ENCODE results near the gene VSTM2L. TPM values are rescaled to one million over a fixed set of nuclear protein-coding genes. Genes with fewer than 3 reads are reported as not detected.

The VSTM2L gene
- total and polyA plus RNA-seq, 8 donors = 1.1 to 10.1 (median 2.8) TPM

DNA sequence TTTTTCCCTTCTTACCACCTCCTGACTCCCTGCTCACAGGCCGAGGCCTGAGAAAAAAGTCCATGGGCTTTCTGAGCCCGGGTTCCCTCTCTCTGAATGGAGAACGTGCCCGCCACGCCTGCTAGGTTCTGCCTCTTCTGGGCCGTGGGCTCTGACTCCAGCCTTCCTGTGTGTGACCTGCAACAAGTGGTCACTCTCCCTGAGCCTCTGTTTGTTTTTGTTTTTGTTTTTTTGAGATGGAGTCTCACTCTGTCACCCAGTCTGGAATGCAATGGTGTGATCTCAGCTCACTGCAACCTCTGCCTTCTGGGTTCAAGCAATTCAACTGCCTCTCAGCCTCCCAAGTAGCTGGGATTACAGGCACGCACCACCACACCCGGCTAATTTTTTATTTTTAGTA, 17.9 kb upstream of the VSTM2L start:
- no peak for ATAC-seq
- TF ChIP-seq, protein P1, sequence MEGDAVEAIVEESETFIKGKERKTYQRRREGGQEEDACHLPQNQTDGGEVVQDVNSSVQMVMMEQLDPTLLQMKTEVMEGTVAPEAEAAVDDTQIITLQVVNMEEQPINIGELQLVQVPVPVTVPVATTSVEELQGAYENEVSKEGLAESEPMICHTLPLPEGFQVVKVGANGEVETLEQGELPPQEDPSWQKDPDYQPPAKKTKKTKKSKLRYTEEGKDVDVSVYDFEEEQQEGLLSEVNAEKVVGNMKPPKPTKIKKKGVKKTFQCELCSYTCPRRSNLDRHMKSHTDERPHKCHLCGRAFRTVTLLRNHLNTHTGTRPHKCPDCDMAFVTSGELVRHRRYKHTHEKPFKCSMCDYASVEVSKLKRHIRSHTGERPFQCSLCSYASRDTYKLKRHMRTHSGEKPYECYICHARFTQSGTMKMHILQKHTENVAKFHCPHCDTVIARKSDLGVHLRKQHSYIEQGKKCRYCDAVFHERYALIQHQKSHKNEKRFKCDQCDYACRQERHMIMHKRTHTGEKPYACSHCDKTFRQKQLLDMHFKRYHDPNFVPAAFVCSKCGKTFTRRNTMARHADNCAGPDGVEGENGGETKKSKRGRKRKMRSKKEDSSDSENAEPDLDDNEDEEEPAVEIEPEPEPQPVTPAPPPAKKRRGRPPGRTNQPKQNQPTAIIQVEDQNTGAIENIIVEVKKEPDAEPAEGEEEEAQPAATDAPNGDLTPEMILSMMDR (IDR thresholded peaks at IDR 0.05) = no peak
- 89 to 97% methylated on average over 8 of the region's 8 CpGs for WGBS, 2 donors
- H3K4me3 ChIP-seq = no peak overlapping the region
- no peak overlapping the region for H3K27ac ChIP-seq
- intact Hi-C loops (cut with DNase I) = no loop called here
- no peak for DNase-seq
- H3K36me3 ChIP-seq = no peaks in the 10 kb centered on the region
- FAIRE-seq = no peak
- no peaks in the 10 kb centered on the region for H3K9me3 ChIP-seq
- H3K27me3 ChIP-seq = no peaks in the 10 kb centered on the region
- H3K4me1 ChIP-seq = no peaks in the 10 kb centered on the region

DNA sequence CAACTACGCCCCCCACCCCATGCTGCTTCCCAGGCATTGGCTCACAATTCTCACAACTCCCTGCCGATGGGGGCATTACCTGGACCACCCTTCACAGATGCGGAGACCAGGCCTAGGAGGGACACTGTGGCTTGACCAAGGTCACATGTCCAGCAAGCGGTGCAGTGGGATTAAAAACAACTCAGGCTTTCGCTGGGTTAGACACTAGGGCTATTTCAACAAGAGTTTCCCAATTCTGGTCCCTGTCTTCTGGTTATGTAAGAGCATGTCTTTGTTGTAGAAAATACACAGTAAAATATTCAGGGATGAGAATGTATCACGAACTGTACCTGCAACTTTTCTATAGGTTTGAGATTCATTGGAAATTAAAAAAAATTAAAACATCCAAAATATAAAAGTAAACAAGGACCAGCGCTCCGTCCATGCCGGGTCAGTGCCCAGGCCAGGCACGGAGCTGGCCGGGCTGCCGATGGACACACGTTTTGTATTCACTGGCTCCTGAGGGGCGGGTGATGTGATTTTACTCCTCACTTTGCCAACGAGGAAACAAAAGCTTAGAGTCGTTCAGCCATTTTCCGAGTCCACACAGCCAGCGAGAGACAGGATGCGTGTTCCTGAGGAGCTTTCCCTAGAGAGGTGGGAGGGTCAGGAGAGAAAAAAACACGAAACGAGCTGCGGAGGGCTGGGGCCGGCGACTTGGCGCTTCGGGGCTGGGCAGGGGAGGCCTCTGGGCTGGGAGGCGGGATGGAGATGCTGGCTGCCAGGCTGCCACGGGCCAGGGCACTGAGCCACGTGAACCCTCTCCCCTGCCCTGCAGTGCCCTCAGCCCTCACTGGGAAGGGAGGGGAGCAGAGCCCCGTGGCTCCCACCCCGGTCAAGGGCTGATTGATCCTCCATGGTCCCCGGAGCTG, 17.1 kb upstream of the VSTM2L start:
- H3K27me3 ChIP-seq = no peaks in the 10 kb centered on the region
- TF ChIP-seq, protein P1 (IDR thresholded peaks at IDR 0.05) = no peak
- DNase-seq = no peak
- WGBS, 2 donors = 59 to 64% methylated on average over 32 of the region's 32 CpGs
- no peak for ATAC-seq
- no peak overlapping the region for H3K4me3 ChIP-seq
- H3K9me3 ChIP-seq = no peaks in the 10 kb centered on the region
- H3K4me1 ChIP-seq = no peaks in the 10 kb centered on the region
- no peak for FAIRE-seq
- intact Hi-C loops (cut with DNase I) = no loop called here
- H3K27ac ChIP-seq = no peak overlapping the region
- no peaks in the 10 kb centered on the region for H3K36me3 ChIP-seq

DNA sequence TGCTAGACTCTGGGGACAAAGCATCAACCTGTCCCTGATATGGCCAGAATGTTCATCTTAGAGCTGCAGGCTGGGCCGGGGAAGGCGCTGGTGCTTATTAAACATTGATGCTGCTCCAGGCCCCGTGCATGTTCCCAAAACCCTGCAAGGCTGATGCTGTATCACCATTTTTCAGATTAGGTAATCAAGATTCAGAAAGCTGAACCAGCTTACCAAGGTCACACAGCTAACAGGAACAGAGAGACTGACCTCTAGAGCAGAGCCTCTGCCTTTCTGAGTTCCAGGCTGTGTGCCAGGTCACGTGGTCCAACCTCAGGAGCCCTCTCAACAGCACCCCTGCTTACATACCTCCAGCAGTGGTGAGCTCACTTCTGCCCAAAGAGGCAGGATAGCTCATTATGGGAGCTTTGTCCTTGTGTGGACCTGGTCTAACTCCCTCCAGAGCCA, 16.1 kb upstream of the VSTM2L start:
- H3K27me3 ChIP-seq = no peaks in the 10 kb centered on the region
- TF ChIP-seq, protein P1 (IDR thresholded peaks at IDR 0.05) = no peak
- peak in 2 of 4 donors; percentile 39 to 53 for ATAC-seq
- 50 to 54% methylated on average over 4 of the region's 4 CpGs for WGBS, 2 donors
- intact Hi-C loops (cut with DNase I) = no loop called here
- DNase-seq = peak in 1 of 6 donors; percentile 21
- no peak overlapping the region for H3K27ac ChIP-seq
- H3K4me1 ChIP-seq = no peaks in the 10 kb centered on the region
- H3K9me3 ChIP-seq = no peaks in the 10 kb centered on the region
- no peak for FAIRE-seq
- no peak overlapping the region for H3K4me3 ChIP-seq
- no peaks in the 10 kb centered on the region for H3K36me3 ChIP-seq

DNA sequence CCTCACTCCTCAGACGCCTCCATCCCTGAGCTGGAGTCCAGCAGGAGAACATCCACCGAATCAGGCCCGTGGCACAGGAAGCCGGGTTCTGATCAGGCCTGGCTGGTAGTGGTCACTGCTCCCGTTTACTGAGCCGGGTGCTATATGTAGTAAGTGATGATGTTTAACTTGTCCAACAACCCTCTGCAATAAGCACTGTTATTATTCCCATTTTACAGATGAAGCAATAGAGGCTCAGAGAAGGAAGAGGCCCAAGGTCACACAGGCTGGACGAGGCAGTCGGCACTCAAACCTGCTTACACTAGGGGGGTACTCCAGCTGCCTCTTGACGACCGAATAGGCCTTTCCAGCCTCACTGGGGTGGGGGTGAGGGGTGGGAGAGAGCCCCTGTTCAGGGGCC, 14.3 kb upstream of the VSTM2L start:
- ATAC-seq = no peak
- TF ChIP-seq, protein P1 (IDR thresholded peaks at IDR 0.05) = no peak
- H3K36me3 ChIP-seq = no peaks in the 10 kb centered on the region
- H3K27me3 ChIP-seq = no peaks in the 10 kb centered on the region
- no peak for DNase-seq
- 83 to 88% methylated on average over 10 of the region's 10 CpGs for WGBS, 2 donors
- no peaks in the 10 kb centered on the region for H3K4me1 ChIP-seq
- H3K4me3 ChIP-seq = no peak overlapping the region
- intact Hi-C loops (cut with DNase I) = no loop called here
- no peaks in the 10 kb centered on the region for H3K9me3 ChIP-seq
- H3K27ac ChIP-seq = no peak overlapping the region
- FAIRE-seq = no peak

DNA sequence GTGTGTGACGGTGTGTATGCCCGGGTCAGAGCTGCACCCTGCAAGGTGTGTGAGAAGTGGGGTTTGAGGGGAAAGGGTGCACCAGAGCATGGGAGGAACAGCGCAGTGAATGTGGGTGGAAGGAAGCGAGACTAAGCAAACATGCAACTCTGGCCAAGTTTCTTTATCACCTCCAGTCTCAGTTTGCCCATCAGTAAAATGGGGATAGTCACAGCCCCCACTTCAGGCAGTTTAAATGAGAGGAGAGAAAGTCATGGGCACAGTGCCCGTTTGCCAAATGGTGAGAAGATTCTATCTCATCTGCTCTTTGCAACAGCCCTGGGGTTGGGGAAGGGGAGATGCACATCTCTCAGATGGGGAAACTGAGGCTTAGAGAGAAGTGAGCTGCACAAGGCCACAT, 12.8 kb upstream of the VSTM2L start:
- 73 to 78% methylated on average over 5 of the region's 5 CpGs for WGBS, 2 donors
- Histone ChIP-seq H3K4me1 (no peaks in the 10 kb centered on the region), H3K9me3 (no peaks in the 10 kb centered on the region), H3K27ac (no peak overlapping the region), H3K27me3 (no peaks in the 10 kb centered on the region), H3K36me3 (no peaks in the 10 kb centered on the region), H3K4me3 (no peak overlapping the region)
- no peak for DNase-seq
- FAIRE-seq = no peak
- intact Hi-C loops (cut with DNase I) = no loop called here
- TF ChIP-seq, protein P1 (IDR thresholded peaks at IDR 0.05) = no peak
- ATAC-seq = no peak
